HG02840 (cell line): ENCODE data around the gene YRDC.

Source experiments
- ATAC-seq: cut with Tn5 transposase; IDR thresholded peaks from one replicate; pipeline ENCODE4 v1.9.1; 2021; ENCODE audit warnings: mild to moderate bottlenecking, moderate library complexity, moderate number of reproducible peaks; ENCODE audit not compliant: unreplicated experiment, low FRiP score

The YRDC gene

DNA sequence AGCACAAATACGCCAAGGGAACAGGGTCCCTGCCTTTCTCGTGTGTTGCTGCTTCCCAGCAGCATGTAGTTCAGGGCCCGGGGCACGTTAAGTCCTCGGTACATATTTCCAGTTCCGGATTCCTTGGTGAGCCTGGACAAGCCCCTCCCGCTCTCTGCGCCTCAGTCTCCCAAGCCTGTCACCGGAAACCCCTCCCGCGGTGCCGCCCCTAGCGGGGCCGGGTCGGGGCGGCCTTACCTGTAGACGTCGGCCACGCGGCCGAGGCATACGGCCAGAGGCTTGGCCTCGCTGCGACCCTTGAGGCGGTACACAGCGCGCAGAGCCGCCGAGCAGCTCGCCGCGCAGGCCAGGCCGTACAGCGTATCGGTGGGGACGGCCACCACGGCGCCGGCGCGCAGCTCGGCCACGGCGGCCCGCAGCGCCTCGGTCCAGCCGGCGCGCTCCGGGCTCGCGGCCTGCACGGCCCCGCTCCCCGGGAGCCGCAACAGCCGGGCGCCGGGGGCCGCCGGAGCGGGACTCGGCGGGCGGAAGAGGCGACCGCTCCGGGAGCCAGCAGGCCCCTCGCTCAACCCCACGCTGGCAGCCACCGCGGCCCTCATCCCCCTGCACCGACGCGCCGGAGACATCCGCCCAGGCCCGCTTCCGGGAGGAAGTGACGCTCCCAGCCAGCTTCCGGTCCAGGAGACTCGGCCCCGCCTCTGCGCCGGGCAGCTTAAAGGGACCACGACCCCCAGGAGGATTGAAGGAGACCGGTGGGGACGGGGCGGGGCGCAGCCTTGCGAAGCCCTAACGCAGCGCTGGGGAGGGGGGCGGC is at the start of gene YRDC, which contains the start of gene C1orf122:
Gene YRDC, minus strand, starts transcription at position 654 of the 814 bp plus-strand sequence. Its CDS starts 28 bp downstream, at position 626.
Gene C1orf122, plus strand, starts transcription at position 236 of the 814 bp plus-strand sequence. CDS start 615 bp downstream, outside the sequence.
- peak; percentile 92 for ATAC-seq

- ATAC-seq = no peak
These were observed 46.4 kb upstream of the YRDC start for GRCh38 chr1:37854406-37854805.

- no peak for ATAC-seq
These were observed 45.1 kb upstream of the YRDC start for GRCh38 chr1:37853157-37853556.

GRCh38 chr1:37851782-37852210 is 43.8 kb upstream of the YRDC start:
- no peak for ATAC-seq

- no peak for ATAC-seq
These were observed 43.3 kb upstream of the YRDC start for GRCh38 chr1:37851262-37851661.

DNA sequence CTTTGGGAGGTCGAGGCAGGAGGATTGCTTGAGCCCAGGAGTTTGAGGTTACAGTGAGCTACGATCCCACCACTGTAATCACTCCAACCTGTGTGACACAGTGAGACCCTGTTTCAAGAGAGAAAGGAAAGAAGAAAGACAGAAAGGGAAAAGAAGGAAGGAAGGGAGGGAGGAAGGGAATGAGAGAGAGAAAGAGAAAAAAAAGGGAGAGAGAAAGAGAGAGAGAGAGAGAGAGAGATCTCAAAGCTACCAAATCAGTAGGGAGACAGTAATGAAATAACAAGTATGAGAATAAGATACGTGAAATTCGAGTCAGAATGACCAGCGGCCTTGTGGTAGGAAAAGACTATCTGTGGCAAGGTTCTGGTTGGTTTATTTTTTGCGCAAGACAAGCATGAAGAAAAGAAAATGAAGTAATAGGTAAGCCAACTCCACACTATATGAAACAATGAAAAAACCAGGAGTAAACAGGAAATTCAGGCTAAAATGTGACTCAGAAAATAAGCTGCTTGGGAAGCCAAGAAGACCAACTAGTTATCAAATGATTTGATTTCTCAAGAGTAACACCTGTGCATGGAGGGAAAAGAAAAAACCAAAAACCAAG is 42.4 kb upstream of the YRDC start:
- ATAC-seq = no peak

GRCh38 chr1:37849480-37849879 is 41.5 kb upstream of the YRDC start:
- no peak for ATAC-seq

GRCh38 chr1:37846647-37847339 is 38.8 kb upstream of the YRDC start:
- ATAC-seq = no peak

DNA sequence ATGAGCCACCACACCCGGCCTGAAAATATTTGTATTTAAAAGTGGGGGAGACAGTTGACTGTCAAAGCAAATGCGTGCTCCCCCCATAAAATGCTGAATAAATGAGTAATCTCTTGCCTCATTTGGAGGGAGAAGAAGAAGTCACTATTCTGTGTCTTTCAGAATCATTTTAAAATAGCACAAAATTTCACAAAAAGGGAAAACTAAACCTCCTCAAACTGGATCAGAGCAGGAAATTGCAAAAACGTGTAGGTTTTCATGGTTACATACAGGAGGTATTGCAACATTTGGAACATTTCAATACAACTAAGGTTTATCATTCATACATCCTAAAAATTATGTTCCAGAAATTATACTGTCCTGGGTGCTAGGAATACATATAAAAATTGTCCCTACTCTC is 37.8 kb upstream of the YRDC start:
- no peak for ATAC-seq

GRCh38 chr1:37845049-37845646 is 37.1 kb upstream of the YRDC start:
- ATAC-seq = no peak

GRCh38 chr1:37844536-37844935 is 36.5 kb upstream of the YRDC start:
- ATAC-seq = no peak

- ATAC-seq = no peak
These were observed 33.6 kb upstream of the YRDC start for GRCh38 chr1:37841652-37842051.

DNA sequence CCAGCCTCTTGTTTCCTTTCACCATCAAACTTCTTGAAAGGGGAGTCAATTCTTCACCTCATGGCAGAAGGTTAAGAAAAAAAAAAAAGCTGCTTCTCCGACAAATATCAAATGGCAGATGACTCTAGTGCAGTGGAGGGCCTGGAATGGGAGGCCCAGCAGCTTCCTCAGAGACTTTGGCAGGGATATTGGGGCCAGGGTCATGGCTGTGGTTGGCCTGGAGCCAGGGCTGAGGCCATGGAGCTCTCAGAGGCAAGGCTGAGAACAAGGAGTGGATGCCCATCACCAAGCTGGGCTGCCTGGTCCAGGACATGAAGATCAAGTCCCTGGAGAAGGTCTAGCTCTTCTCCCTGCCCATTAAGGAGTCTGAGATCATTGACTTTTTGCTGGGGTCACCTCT is 32.7 kb upstream of the YRDC start:
- no peak for ATAC-seq

- no peak for ATAC-seq
These were observed 31.7 kb upstream of the YRDC start for GRCh38 chr1:37839676-37840075.

DNA sequence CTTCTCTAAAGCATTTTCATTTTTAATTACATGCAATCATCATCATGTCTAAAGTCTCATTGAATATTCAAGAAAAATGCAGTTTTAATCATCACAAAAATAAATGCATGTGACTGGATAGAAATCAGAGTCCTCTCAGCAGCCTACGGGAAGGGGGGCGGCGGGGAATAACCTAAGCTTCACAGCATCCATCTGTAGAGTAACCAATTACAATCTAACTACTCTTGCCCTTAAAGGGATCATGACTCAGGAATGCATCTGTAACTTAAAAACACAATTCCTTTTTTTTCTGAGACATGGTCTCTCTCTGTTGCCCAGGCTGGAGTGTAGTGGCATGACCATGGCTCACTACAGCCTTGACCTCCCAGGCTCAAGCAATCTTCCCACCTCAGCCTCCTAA is 28.8 kb upstream of the YRDC start:
- no peak for ATAC-seq

DNA sequence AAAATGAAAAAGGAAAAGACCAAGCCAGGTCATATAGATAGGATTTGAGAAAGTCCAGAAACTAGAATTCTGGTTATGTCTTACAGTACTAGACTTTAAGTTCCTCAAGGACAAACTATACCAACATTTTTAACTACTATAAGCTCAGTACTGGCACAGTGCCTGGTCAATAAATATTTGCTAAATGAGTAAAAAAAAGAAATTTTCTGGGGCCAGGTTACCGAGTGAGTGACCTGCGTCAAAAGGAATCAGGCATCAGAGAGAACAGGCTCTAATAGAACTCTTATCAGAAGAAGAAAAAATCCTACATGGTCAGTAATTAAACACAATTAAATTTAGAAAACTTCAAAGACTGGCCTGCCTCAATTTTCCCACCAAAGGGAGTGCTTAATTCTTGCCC is 23.8 kb upstream of the YRDC start:
- no peak for ATAC-seq

GRCh38 chr1:37831109-37831508 is 23.1 kb upstream of the YRDC start:
- no peak for ATAC-seq

DNA sequence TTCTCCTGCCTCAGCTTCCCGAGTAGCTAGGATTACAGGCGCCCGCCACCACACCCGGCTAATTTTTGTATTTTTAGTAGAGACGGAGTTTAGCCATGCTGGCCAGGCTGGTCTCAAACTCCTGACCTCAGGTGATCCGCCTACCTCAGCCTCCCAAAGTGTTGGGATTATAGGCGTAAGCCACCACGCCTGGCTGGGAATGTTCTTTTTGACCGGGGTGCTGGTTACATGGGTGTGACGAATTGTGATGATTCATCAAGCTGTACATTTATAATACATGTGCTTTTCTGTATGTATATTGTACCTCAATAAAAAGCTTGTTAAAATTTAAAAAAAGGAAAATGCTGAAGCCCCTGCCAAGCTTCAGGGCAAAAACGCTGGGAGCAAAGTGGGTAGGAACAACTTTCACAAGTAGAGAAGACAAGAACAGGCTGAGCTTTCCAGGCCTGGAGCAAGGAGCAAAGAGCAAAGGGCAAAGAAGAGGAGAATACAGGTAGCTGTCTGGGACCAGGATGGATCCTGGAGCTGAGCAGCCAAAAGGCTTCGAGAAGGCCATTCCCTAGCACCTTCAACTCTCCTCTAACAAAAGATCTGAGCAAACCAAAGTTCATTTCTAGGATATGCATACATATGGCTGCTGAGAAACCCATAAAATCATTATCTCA is 20.5 kb upstream of the YRDC start:
- no peak for ATAC-seq

DNA sequence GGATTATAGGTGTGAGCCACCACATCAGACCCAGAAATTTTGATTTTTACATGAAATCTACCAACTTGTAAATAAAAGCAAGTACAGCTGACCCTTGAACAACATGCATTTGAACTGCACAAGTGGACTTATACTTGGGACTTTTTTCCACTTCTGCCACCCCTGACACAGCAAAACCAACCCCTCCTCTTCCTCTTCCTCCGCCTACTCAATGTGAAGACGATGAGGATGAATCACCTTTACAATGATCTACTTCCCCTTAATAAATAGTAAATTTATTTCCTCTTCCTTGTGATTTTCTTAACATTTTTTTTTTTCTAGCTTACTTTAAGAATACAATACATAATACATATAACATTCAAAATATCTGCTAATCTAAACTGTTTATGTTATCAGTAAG is 17.5 kb upstream of the YRDC start:
- no peak for ATAC-seq

GRCh38 chr1:37824001-37824400 is 16.0 kb upstream of the YRDC start:
- ATAC-seq = no peak
